Breast epithelium (tissue), 3 donors: Measurements from ENCODE around the gene EXO5.

Source experiments
- POLR2A ChIP-seq: fragments of 450-650 bp; IDR thresholded peaks from one replicate; pipeline ENCODE4 v1.6.1; 2016; ENCODE audit warnings: antibody characterized with exemption, mild to moderate bottlenecking, moderate library complexity
- POLR2AphosphoS5 ChIP-seq, 3 donors: sonication (generic); formaldehyde crosslinking; IDR thresholded peaks; one replicate each; pipeline ENCODE4 v1.6.1; 2017; ENCODE audit warnings: antibody characterized with exemption in 3 of 3

GRCh38 chr1:40531381-40532061, 23.0 kb downstream of the EXO5 start, which contains the start of gene ZNF684:
- no peak for TF ChIP-seq POLR2A
- TF ChIP-seq POLR2AphosphoS5 (IDR thresholded peaks at IDR 0.05) = peak; percentile 42 to 68 (median 66)
